Measurements from ENCODE around the gene FAM83F. TPM values are rescaled to one million over a fixed set of nuclear protein-coding genes. Genes with fewer than 3 reads are reported as not detected.

Gene FAM83F
- total RNA-seq, 1 donor from 2014 or later, result 0.23 TPM

- H3K27me3 Mint-ChIP-seq, result no peaks in the 10 kb centered on the region
- no peak for DNase-seq
- H3K4me1 Mint-ChIP-seq, result no peaks in the 10 kb centered on the region
- no peaks in the 10 kb centered on the region for H3K9me3 Mint-ChIP-seq
- H3K36me3 Mint-ChIP-seq (ENCODE audit: low read depth), result peaks cover 76% of the 10 kb centered on the region
- no peak overlapping the region for H3K4me3 Mint-ChIP-seq
- intact Hi-C loops (cut with micrococcal nuclease), result no loop called here
- H3K27ac Mint-ChIP-seq, result no peak overlapping the region
Observed at GRCh38 chr22:39973656-39974055, 21.1 kb upstream of the FAM83F start.

DNA sequence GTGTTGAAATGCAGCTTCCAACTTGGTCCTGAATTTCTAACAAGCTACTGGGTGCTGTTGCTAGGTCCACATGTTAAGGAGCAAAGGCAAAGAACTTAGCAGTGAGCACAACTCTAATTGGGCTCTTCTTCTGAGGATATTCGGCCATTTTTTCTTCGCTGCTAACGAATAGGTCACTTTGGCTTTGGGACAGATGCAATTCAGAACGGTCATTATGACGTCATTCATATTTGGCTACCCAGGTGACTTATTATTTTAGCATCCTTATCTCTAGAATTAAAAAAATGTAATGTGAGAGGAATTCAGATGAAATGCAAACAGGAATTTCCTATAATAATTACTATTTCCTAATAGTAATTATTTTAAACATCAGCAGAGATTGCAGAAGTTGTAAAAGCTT lies 20.7 kb upstream of the FAM83F start:
- Mint-ChIP-seq H3K27ac (no peak overlapping the region), H3K36me3 (ENCODE audit: low read depth) (peaks cover 72% of the 10 kb centered on the region), H3K27me3 (no peaks in the 10 kb centered on the region), H3K4me1 (peaks cover 3% of the 10 kb centered on the region), H3K9me3 (no peaks in the 10 kb centered on the region), H3K4me3 (no peak overlapping the region)
- intact Hi-C loops (cut with micrococcal nuclease), result no loop called here
- no peak for DNase-seq

- peaks cover 13% of the 10 kb centered on the region for H3K4me1 Mint-ChIP-seq
- peaks cover 35% of the 10 kb centered on the region for H3K36me3 Mint-ChIP-seq (ENCODE audit: low read depth)
- intact Hi-C loops (cut with micrococcal nuclease), result no loop called here
Observed at GRCh38 chr22:39979048-39979447, 15.7 kb upstream of the FAM83F start.

GRCh38 chr22:39979458-39979857 lies 15.3 kb upstream of the FAM83F start:
- peaks cover 33% of the 10 kb centered on the region for H3K36me3 Mint-ChIP-seq (ENCODE audit: low read depth)
- no peaks in the 10 kb centered on the region for H3K9me3 Mint-ChIP-seq
- H3K4me3 Mint-ChIP-seq, result no peak overlapping the region
- no peak for DNase-seq
- intact Hi-C loops (cut with micrococcal nuclease), result no loop called here
- peaks cover 13% of the 10 kb centered on the region for H3K4me1 Mint-ChIP-seq
- H3K27ac Mint-ChIP-seq, result no peak overlapping the region
- no peaks in the 10 kb centered on the region for H3K27me3 Mint-ChIP-seq

More at GRCh38 chr22:39979048-39979447, 15.7 kb upstream of the FAM83F start:
- H3K27me3 Mint-ChIP-seq, result no peaks in the 10 kb centered on the region
- H3K9me3 Mint-ChIP-seq, result no peaks in the 10 kb centered on the region
- no peak overlapping the region for H3K27ac Mint-ChIP-seq
- DNase-seq, result no peak
- H3K4me3 Mint-ChIP-seq, result no peak overlapping the region

DNA sequence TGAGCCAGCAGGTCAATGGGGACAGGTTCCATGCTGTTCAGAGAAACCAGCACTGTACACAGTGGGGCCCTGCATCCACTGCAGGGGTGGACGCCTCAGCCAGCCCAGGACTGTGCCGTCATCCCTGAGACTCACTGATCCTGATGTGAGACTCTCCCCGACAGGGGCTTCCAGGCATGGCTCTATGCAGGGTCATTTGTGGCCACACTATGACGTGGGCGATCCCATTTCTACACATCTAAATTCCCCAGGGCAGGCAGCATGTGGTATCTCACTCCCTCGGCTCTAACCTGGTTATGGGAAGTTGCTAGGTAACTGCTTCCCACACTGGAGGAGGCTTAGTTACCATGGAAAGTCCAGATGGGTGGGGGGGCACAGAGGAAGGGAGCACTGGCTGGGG lies 14.2 kb upstream of the FAM83F start:
- intact Hi-C loops (cut with micrococcal nuclease), result no loop called here
- no peak for DNase-seq
- peaks cover 26% of the 10 kb centered on the region for H3K36me3 Mint-ChIP-seq (ENCODE audit: low read depth)
- H3K27me3 Mint-ChIP-seq, result peaks cover 2% of the 10 kb centered on the region
- no peak overlapping the region for H3K27ac Mint-ChIP-seq
- H3K4me3 Mint-ChIP-seq, result no peak overlapping the region
- peaks cover 21% of the 10 kb centered on the region for H3K4me1 Mint-ChIP-seq
- H3K9me3 Mint-ChIP-seq, result no peaks in the 10 kb centered on the region

GRCh38 chr22:39983346-39983745 lies 11.4 kb upstream of the FAM83F start:
- DNase-seq, result no peak
- Mint-ChIP-seq H3K9me3 (no peaks in the 10 kb centered on the region), H3K4me3 (no peak overlapping the region), H3K27me3 (peaks cover 2% of the 10 kb centered on the region), H3K27ac (no peak overlapping the region), H3K36me3 (ENCODE audit: low read depth) (peaks cover 5% of the 10 kb centered on the region), H3K4me1 (peaks cover 26% of the 10 kb centered on the region)
- intact Hi-C loops (cut with micrococcal nuclease), result no loop called here

DNA sequence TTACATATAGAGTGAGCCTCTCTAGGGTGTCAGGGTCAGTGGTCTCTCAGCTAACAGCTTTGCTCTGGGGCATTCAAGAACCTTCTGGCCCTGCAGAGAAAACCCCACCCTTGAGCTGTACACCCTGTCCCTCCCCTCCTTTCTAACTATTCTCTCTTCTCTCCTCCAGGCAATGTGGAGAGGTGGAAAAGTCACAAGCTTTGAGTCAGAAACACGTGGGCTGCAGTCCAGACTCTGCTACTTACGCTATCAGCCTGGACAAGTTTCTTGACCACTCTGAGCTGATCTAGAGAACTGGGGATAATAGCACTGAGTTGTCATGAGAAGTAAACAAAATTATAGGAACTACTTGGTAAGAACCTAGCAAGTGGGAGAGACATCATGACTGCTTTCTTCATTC lies 10.7 kb upstream of the FAM83F start:
- no peak overlapping the region for H3K27ac Mint-ChIP-seq
- H3K9me3 Mint-ChIP-seq, result no peaks in the 10 kb centered on the region
- DNase-seq, result no peak
- intact Hi-C loops (cut with micrococcal nuclease), result no loop called here
- peaks cover 5% of the 10 kb centered on the region for H3K36me3 Mint-ChIP-seq (ENCODE audit: low read depth)
- peaks cover 7% of the 10 kb centered on the region for H3K27me3 Mint-ChIP-seq
- peaks cover 24% of the 10 kb centered on the region for H3K4me1 Mint-ChIP-seq
- H3K4me3 Mint-ChIP-seq, result no peak overlapping the region

DNA sequence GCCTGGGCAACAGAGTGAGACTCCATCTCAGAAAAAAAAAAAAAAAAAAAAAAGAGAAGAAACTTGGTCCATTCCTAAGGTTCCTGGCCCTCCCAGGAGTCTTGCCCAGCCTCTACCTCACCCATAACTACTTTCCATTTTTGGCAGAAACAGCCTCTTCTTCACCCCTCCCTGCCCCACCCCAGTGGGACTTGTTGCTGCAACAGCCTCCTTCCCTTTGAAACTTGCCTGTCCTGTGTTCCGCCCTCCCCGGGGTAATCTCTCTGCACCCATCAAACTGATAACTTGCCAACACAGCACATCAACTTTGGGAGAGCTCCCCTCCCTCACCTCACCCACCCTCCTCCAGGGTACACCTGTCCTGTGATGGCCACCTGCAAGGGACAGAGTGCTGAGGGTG lies 10.0 kb upstream of the FAM83F start:
- H3K9me3 Mint-ChIP-seq, result no peaks in the 10 kb centered on the region
- no peak overlapping the region for H3K27ac Mint-ChIP-seq
- peaks cover 19% of the 10 kb centered on the region for H3K4me1 Mint-ChIP-seq
- peaks cover 5% of the 10 kb centered on the region for H3K36me3 Mint-ChIP-seq (ENCODE audit: low read depth)
- intact Hi-C loops (cut with micrococcal nuclease), result no loop called here
- DNase-seq, result no peak
- H3K4me3 Mint-ChIP-seq, result no peak overlapping the region
- peaks cover 10% of the 10 kb centered on the region for H3K27me3 Mint-ChIP-seq

DNA sequence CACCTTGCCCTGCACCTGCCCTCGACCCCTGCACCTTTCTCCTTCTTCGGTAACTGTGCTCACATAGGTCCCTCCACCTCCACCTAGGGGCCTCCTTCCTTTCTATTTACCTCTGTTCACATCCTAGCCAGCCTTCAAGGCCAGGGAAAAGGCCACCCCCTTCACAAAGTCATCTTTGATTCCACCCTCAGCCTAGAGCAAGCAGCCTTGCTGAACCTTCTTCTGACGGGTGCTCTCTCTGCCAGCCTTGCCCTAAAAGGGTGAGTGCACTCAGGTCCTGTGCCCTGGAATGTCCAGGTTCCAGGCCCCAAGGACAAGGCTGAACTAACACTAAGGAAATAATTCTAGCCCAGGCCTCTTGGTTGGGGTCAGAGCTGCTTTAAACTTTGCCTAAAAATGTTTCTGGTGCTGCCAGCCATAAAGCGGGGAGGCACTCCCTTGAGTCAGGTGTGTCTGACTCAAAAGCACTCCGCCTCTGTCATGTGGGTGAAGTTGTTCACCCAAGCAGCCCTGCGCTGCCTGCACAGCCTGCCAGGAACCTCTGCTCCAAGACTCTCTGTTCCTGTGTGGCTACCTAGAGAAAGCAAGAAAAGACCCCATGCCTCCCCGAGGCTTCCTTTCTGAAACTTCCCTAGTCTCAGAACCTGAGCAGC lies 9.2 kb upstream of the FAM83F start:
- Mint-ChIP-seq H3K27ac (no peak overlapping the region), H3K9me3 (no peaks in the 10 kb centered on the region), H3K4me1 (peaks cover 14% of the 10 kb centered on the region), H3K36me3 (ENCODE audit: low read depth) (peaks cover 1% of the 10 kb centered on the region), H3K27me3 (peaks cover 11% of the 10 kb centered on the region), H3K4me3 (no peak overlapping the region)
- DNase-seq, result no peak
- intact Hi-C loops (cut with micrococcal nuclease), result no loop called here

GRCh38 chr22:39988386-39989114 lies 6.2 kb upstream of the FAM83F start:
- Mint-ChIP-seq H3K4me1 (peaks cover 14% of the 10 kb centered on the region), H3K27me3 (peaks cover 27% of the 10 kb centered on the region), H3K36me3 (ENCODE audit: low read depth) (peaks cover 1% of the 10 kb centered on the region), H3K4me3 (no peak overlapping the region), H3K27ac (no peak overlapping the region), H3K9me3 (no peaks in the 10 kb centered on the region)
- intact Hi-C loops (cut with micrococcal nuclease), result no loop called here
- no peak for DNase-seq

DNA sequence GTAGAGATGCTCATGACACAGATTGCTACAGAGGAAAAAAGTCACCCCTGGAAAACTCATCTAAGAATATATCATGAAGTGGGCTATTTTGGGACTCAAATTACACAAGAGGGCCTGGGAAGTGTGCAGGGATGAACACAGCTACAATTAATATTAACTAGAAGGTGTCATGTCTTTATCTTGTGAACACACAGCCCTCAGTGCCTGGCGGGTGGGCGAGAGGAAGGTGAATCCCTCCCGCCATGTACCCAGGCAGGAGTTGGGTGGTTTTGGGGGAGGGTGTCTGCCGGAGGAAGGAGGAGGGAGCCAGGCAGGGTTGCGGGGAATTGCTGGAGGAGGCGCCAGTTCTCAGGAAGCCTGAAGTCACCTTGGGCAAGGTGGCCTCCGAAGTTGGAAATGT lies 5.1 kb upstream of the FAM83F start:
- Mint-ChIP-seq H3K4me3 (no peak overlapping the region), H3K9me3 (no peaks in the 10 kb centered on the region), H3K27me3 (peaks cover 32% of the 10 kb centered on the region), H3K27ac (no peak overlapping the region), H3K36me3 (ENCODE audit: low read depth) (peaks cover 1% of the 10 kb centered on the region), H3K4me1 (peaks cover 19% of the 10 kb centered on the region)
- intact Hi-C loops (cut with micrococcal nuclease), result loop anchor here (5.0 kb wide), 1 partner anchor 32 kb away; no protein-coding TSS in a partner anchor
- no peak for DNase-seq

DNA sequence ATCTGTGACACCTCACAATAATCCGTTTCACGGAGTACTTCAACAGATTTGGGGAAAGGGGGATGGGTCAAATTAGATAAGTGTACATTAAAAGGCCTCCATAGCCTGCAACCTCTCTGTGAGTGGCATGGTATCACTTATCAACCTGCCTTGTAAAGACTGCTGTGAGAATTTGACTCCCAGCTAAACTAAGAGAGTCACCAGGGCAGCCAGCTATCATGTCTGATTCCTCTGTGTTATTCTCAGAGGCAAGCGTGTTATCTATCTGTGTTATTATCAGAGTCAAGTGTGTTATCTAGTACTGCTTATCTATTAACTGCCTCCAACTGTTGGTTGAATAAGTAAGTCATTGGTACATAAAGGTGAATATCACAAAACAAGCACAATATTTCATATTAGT lies 4.1 kb upstream of the FAM83F start:
- H3K27ac Mint-ChIP-seq, result no peak overlapping the region
- intact Hi-C loops (cut with micrococcal nuclease), result loop anchor here (5.0 kb wide), 1 partner anchor 33 kb away; no protein-coding TSS in a partner anchor
- no peaks in the 10 kb centered on the region for H3K36me3 Mint-ChIP-seq (ENCODE audit: low read depth)

DNA sequence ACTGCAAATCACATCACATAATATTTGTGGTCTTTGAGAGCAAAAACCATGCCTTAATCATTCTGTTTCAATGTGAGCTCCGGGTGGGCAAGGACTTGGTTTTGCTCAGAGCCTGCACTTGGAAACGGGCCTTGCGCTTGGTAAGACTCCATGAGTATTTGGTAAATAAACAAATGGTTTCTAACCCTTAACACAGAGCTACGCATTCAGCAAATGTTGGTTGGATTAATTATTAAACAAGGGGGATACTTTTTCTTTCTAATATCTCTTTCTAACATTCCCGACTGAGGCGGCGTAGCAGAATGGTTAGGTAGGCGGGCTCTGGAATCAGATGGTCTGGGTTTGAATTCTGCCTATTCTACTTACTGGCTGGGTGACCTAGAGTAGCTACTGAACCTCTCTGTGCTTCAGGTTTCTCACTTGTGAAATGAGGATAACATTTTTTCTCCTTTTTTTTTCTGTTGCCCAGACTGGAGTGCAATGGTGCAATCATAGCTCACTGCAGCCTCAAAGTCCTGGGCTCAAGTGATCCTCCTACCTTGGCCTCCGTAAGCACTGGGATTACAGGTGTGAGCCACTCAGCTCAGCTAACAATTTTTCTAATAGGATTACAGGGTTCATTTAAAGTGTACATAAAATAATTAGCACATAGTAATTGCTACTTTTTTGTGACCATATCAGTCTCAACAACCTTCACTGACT lies 3.4 kb upstream of the FAM83F start:
- H3K9me3 Mint-ChIP-seq, result no peaks in the 10 kb centered on the region
- peaks cover 38% of the 10 kb centered on the region for H3K27me3 Mint-ChIP-seq
- no peak overlapping the region for H3K27ac Mint-ChIP-seq
- H3K4me3 Mint-ChIP-seq, result no peak overlapping the region
- no peak for DNase-seq
- peaks cover 5% of the 10 kb centered on the region for H3K4me1 Mint-ChIP-seq
- intact Hi-C loops (cut with micrococcal nuclease), result loop anchor here (5.0 kb wide), 1 partner anchor 34 kb away; no protein-coding TSS in a partner anchor
- H3K36me3 Mint-ChIP-seq (ENCODE audit: low read depth), result no peaks in the 10 kb centered on the region

More for the DNA sequence above, 4.1 kb upstream of the FAM83F start:
- Mint-ChIP-seq H3K4me1 (peaks cover 9% of the 10 kb centered on the region), H3K9me3 (no peaks in the 10 kb centered on the region), H3K4me3 (no peak overlapping the region), H3K27me3 (peaks cover 31% of the 10 kb centered on the region)
- no peak for DNase-seq
